Memory B cell (primary cell): Measurements from ENCODE around the gene NT5DC3.

Source experiments
- ATAC-seq: fragments of 150-1000 bp; cut with Tn5 transposase; 2 replicates; pipeline ENCODE4 v1.10.0; 2021; ENCODE audit warnings: low read depth, mild to moderate bottlenecking, moderate library complexity
- DNase-seq, 2 donors: peaks; one replicate each; pipeline ENCODE4 v3.0.0; 2022; ENCODE audit warnings: low spot score in 2 of 2
- H3K27ac Mint-ChIP-seq: one replicate; pipeline ENCODE4 v1.8.0; 2022; ENCODE audit warnings: mild to moderate bottlenecking, moderate library complexity, mixed read lengths
- H3K27me3 Mint-ChIP-seq: one replicate; pipeline ENCODE4 v1.8.0; 2022; ENCODE audit warnings: mixed read lengths
- H3K36me3 Mint-ChIP-seq: one replicate; pipeline ENCODE4 v1.8.0; 2022; ENCODE audit warnings: mild to moderate bottlenecking, mixed read lengths
- H3K4me1 Mint-ChIP-seq: one replicate; pipeline ENCODE4 v1.8.0; 2022; ENCODE audit warnings: mixed read lengths
- H3K4me3 Mint-ChIP-seq: one replicate; pipeline ENCODE4 v1.8.0; 2022; ENCODE audit warnings: mild to moderate bottlenecking, moderate library complexity, mixed read lengths
- H3K9me3 Mint-ChIP-seq: one replicate; pipeline ENCODE4 v1.8.0; 2022; ENCODE audit warnings: mixed read lengths

NT5DC3 gene

DNA sequence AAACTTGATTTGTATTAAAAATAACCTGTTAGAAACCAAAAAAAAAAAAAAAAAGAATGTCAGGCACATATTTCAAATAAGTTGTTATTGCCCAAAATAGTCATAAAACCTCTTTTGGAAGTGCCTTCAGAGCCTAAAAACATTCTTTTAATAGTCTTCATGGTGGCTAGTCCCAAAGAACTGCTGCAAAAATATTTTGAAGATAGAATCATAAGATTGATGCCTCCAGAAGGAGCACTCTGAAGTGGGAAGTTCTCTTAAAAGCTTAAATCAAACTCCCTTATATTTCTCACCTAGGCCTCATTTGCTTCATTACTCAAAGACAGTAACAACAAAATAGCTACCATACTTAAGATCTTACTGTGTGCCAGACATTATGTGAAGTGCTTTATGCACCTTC, 27.2 kb upstream of the NT5DC3 start:
- DNase-seq (no peak), ATAC-seq (no peak)
- no peak overlapping the region for H3K27ac Mint-ChIP-seq
- no peak overlapping the region for H3K4me3 Mint-ChIP-seq
- no peaks in the 10 kb centered on the region for H3K9me3 Mint-ChIP-seq
- no peaks in the 10 kb centered on the region for H3K27me3 Mint-ChIP-seq
- no peaks in the 10 kb centered on the region for H3K36me3 Mint-ChIP-seq
- no peaks in the 10 kb centered on the region for H3K4me1 Mint-ChIP-seq

DNA sequence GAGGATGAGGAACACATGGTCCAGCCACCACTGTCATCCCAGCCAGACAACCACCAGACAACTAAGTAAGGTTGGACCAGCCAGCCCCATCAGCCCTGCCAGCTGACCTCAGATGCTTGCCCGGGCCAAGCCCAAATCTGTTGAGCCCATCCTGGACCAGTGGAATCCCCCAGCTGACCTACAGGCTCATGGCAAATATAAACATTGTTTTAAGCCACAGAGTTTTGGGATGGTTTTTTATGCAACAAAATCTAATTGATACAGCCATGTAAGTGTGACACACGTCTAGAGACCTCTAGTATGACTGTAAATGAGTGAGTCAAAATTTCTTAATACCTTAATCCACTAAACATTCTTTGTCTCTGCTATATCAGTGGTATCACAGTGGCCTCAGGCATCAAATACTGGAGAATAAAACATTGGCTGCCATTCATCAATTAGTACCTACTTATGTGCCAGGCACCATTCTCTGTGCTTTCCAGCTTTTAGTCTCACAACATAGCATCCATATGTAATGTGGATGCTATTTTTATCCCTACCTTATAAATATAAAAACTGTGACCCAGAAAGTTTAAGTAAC, 24.2 kb upstream of the NT5DC3 start:
- no peaks in the 10 kb centered on the region for H3K27me3 Mint-ChIP-seq
- H3K36me3 Mint-ChIP-seq: no peaks in the 10 kb centered on the region
- no peak overlapping the region for H3K4me3 Mint-ChIP-seq
- ATAC-seq: no peak
- no peak overlapping the region for H3K27ac Mint-ChIP-seq
- no peaks in the 10 kb centered on the region for H3K4me1 Mint-ChIP-seq
- no peak for DNase-seq
- H3K9me3 Mint-ChIP-seq: no peaks in the 10 kb centered on the region

DNA sequence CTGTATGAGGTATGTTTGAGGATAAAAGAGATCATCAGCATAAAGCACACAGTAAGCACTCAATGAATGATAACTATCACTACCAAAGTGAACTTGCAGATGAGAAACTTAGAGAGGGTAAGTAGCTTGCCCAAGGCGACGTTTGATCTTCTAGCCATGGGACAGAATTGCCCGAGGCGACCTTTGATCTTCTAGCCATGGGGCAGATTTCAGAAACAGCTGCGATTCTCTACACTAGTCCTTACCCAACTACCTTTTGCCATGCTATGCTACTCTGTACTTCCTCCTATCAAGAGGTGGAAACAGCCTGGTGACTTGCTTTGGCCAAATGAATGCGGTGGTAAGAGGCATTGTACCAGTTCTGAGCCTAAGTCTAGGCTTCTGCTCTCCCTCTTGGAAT, 23.7 kb upstream of the NT5DC3 start:
- Mint-ChIP-seq H3K4me3 (no peak overlapping the region), H3K9me3 (no peaks in the 10 kb centered on the region), H3K4me1 (no peaks in the 10 kb centered on the region), H3K36me3 (peaks cover 2% of the 10 kb centered on the region), H3K27me3 (no peaks in the 10 kb centered on the region), H3K27ac (no peak overlapping the region)
- ATAC-seq: no peak
- no peak for DNase-seq

DNA sequence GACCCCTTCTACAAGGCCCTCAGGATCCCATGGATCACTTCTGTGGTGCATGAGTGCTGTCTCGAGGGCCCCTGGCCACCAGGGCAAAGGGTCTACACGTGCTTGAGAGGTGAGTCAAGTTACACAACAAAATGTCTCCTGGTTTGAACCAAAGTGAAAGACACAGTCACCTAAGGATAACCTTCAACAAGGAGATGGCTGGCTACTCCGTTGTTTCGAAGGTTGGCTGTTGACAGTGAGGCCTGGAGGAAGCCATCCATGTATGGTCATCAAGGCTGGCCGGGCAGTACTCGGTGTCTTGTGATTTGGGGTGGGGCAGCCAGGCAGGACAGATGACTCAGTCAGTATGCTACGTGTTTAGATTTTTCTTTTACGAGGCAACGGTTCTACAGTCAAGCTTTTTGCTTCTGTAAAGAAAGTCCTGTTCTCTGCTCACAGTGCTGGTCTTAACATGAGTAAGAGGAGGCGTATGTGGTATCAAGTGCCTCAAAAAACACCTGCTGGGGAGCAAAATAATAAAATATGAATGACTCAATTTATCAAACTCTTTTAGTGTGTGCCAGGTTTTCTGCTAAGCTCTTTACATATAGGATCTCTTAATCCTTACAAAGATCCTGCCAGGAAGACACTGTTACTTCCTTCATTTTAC, 18.0 kb upstream of the NT5DC3 start:
- no peaks in the 10 kb centered on the region for H3K4me1 Mint-ChIP-seq

DNA sequence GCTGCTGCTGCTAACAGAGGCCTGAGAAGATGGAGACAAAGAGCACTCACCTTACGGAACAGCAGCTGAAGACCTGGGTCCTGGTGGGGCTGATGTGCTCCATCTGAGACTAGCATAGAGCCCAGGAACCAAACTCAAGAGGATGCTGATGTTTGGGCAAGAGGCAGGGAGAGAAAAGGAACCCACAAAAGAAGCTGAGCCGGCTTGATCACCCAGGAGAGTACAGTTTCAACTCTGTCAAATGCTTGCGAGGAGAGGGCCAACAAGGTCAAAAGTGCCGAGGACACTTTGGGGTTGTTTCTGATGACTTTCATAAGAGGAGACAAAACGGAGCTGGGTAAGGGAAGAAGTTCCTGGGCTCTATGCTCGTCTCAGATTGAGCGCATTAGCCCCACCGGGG, 17.3 kb upstream of the NT5DC3 start:
- no peaks in the 10 kb centered on the region for H3K9me3 Mint-ChIP-seq
- H3K36me3 Mint-ChIP-seq: peaks cover 8% of the 10 kb centered on the region
- H3K4me3 Mint-ChIP-seq: no peak overlapping the region
- H3K4me1 Mint-ChIP-seq: no peaks in the 10 kb centered on the region
- no peaks in the 10 kb centered on the region for H3K27me3 Mint-ChIP-seq
- H3K27ac Mint-ChIP-seq: no peak overlapping the region
- DNase-seq (no peak), ATAC-seq (no peak)

More for the DNA sequence above, 18.0 kb upstream of the NT5DC3 start:
- Mint-ChIP-seq H3K27ac (no peak overlapping the region), H3K27me3 (no peaks in the 10 kb centered on the region), H3K36me3 (peaks cover 8% of the 10 kb centered on the region), H3K9me3 (no peaks in the 10 kb centered on the region), H3K4me3 (no peak overlapping the region)
- no peak for ATAC-seq
- no peak for DNase-seq

DNA sequence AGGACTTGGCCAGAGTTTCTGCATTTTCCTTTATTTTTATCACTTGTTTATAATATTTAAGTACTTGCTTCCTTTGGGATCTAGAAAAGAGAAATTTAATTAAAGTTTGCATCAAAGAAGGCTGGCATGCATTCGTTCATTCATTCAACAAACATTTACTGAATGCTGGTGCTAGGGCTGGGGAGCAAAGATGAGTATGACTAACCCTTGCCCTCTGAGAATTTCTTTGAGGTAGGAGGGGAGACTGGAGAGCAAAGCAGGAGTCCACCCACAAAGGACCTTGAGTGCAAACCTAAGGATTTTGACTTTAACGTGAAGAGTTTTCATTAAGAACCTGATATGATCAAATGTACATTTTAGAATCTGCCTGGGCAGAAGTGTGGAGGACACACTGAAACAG, 16.1 kb upstream of the NT5DC3 start:
- no peak for ATAC-seq
- Mint-ChIP-seq H3K36me3 (peaks cover 8% of the 10 kb centered on the region), H3K9me3 (no peaks in the 10 kb centered on the region), H3K4me1 (no peaks in the 10 kb centered on the region), H3K27ac (no peak overlapping the region), H3K27me3 (peaks cover 2% of the 10 kb centered on the region), H3K4me3 (no peak overlapping the region)
- DNase-seq: no peak

DNA sequence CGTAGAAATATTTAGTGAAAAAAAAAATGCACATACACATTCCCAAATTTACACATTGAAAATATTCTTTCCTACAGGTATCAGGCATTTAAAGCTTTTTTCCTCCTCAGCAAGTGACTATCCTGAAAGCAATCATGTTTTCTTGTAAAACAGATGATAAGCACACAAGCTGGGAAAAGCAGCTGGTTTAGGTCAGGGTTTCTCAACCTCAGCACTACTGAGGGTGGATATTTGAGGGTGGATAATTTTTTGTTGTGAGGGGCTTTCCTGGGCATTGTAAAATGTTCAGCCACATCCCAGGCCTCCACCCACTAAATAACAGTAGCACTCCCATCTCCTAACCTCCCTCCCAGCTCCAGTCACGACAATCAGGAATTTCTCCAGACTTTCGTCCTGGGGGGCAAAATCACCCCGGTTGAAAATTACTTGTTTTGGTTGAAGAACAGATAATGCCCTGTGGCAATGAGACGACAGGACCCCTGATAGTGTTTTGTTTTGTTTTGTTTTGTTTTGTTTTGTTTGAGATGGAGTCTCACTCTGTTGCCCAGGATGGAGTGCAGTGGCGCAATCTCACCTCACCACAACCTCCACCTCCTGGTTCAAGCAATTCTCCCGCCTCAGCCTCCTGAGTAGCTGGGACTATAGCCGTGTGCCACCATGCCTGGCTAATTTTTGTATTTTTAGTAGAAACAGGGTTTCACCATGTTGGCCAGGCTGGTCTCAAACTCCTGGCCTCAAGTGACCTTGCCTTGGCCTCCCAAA, 15.0 kb upstream of the NT5DC3 start:
- Mint-ChIP-seq H3K27ac (no peak overlapping the region), H3K4me3 (no peak overlapping the region), H3K36me3 (peaks cover 8% of the 10 kb centered on the region), H3K4me1 (no peaks in the 10 kb centered on the region), H3K9me3 (no peaks in the 10 kb centered on the region), H3K27me3 (peaks cover 2% of the 10 kb centered on the region)
- ATAC-seq: no peak
- no peak for DNase-seq

DNA sequence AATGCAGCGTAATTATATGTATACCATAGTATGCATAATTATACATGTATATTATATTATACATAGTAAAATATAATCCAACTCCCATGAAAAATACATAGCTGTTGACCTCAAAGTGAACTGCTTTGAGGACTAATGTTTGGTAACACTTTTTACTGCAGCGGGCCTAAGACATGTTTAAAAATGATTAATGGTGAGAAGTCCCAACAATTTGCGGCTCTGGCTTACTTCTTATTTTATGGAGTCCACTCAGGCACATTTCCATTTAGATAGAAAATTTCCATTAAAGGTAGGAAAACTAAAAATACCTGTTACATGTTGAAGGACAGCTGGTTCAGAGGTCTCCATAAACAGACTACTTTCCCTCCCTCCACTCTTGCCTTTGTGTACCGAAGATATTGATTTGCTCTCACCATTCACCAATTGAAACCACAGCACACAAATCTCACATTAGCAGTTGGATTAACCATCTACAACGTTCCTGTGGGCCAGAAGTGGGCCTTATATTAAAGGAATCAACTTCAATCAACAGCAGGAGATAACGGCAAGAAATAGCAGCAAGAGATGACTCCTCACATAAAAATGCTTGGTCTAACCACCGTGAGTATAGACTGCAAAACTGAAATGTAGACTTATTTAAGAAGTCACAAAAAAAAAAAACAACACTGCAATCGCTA, 14.1 kb upstream of the NT5DC3 start:
- no peak for ATAC-seq

DNA sequence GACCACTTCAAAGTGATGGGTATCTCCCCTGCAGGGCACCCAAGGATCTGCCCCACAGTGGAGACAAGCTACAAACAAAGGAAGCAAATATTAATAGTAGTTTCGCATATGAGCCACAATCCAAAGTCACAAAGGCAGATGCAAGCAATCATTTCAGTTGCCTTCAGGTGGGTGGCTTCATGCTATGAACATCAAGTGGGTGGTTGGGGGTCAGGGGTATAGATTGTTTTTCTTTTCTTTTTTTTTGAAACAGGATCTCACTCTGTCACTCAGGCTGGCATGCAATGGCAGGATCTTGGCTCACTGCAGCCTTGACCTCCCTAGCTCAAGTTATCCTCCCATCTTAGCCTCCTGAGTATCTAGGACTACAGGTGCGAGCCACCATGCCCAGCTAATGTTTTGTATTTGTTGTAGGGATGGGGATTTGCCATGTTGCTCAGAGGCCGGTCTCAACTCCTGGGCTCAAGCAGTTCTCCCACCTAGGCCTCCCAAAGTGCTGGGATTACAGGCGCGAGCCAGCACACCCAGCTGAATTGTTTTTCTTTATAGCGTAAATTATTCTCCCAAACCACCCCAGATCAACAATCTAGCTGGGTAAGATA, 13.4 kb upstream of the NT5DC3 start:
- Mint-ChIP-seq H3K27ac (no peak overlapping the region), H3K9me3 (no peaks in the 10 kb centered on the region), H3K4me3 (no peak overlapping the region), H3K27me3 (peaks cover 2% of the 10 kb centered on the region), H3K36me3 (peaks cover 7% of the 10 kb centered on the region), H3K4me1 (no peaks in the 10 kb centered on the region)
- no peak for ATAC-seq
- DNase-seq: no peak

More for the DNA sequence above, 14.1 kb upstream of the NT5DC3 start:
- H3K36me3 Mint-ChIP-seq: peaks cover 8% of the 10 kb centered on the region
- H3K27me3 Mint-ChIP-seq: peaks cover 2% of the 10 kb centered on the region
- no peak for DNase-seq
- no peaks in the 10 kb centered on the region for H3K4me1 Mint-ChIP-seq
- H3K27ac Mint-ChIP-seq: no peak overlapping the region
- H3K4me3 Mint-ChIP-seq: no peak overlapping the region
- H3K9me3 Mint-ChIP-seq: no peaks in the 10 kb centered on the region

DNA sequence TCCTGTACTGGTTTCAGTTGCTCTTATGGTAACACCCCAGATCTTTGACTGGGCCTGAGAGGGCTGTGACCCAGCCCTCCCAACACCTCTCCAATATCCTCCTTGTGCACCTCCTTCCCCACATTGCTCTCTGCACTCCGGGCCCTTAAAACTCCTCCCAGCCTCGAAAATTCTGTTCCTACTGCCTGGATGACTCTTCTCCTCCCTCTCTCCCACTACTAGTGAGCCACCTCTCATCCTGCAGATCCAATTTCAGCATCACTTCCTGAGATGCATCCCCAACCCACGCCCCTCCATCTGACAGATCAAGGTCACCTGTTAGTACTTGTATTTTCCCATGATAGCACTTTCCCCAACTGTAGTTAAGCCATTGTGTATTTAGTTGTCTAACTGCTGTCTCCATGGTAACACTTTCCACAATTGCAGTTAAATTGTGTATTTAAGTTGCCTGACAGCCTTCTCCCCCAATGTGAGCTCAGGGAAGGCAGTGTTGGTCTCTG, 11.5 kb upstream of the NT5DC3 start:
- Mint-ChIP-seq H3K4me3 (no peak overlapping the region), H3K36me3 (peaks cover 4% of the 10 kb centered on the region), H3K4me1 (no peaks in the 10 kb centered on the region), H3K9me3 (no peaks in the 10 kb centered on the region), H3K27me3 (peaks cover 2% of the 10 kb centered on the region), H3K27ac (no peak overlapping the region)
- DNase-seq (no peak), ATAC-seq (no peak)

DNA sequence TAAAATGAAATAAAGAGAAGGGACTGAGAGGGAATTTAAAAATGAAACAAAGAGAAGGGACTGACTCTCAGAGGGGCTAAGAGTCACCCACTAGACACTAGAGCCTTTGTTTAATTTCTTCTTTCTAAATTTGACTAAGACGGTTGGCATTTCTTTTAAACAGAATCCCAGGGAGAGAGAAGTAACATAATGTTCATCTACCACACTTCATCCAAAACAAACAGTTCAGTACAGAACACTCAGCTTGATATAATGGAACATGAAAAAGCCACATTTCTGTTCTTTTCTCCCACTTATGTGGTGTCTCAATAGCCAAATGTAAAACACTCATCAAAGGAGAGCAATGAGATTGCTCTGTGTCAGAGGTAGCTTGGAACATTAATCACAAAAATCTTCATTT, 10.1 kb upstream of the NT5DC3 start:
- Mint-ChIP-seq H3K36me3 (no peaks in the 10 kb centered on the region), H3K27ac (no peak overlapping the region), H3K27me3 (peaks cover 2% of the 10 kb centered on the region), H3K9me3 (no peaks in the 10 kb centered on the region), H3K4me3 (no peak overlapping the region), H3K4me1 (no peaks in the 10 kb centered on the region)
- ATAC-seq (no peak), DNase-seq (no peak)

DNA sequence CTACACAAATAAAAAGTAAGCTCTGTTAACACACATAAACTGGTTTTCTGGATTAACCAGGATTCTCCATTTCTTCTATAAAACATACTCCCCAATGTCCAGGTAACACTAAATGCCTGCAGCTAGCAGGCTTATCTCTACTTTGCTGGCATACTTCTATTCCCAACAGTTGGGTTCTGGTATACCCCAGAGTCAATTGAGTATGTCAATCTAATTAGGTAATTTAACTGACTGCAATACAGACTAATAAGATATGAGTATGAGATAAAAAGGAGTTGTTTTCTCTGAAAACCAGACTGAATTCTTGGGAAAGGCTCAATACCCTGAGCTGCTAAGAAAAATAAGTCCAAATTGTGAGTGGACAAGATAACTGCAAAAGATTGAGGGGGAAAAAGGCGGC, 9.4 kb upstream of the NT5DC3 start:
- ATAC-seq (no peak), DNase-seq (no peak)
- Mint-ChIP-seq H3K4me1 (no peaks in the 10 kb centered on the region), H3K4me3 (no peak overlapping the region), H3K27me3 (peaks cover 2% of the 10 kb centered on the region), H3K36me3 (no peaks in the 10 kb centered on the region), H3K27ac (no peak overlapping the region), H3K9me3 (no peaks in the 10 kb centered on the region)

DNA sequence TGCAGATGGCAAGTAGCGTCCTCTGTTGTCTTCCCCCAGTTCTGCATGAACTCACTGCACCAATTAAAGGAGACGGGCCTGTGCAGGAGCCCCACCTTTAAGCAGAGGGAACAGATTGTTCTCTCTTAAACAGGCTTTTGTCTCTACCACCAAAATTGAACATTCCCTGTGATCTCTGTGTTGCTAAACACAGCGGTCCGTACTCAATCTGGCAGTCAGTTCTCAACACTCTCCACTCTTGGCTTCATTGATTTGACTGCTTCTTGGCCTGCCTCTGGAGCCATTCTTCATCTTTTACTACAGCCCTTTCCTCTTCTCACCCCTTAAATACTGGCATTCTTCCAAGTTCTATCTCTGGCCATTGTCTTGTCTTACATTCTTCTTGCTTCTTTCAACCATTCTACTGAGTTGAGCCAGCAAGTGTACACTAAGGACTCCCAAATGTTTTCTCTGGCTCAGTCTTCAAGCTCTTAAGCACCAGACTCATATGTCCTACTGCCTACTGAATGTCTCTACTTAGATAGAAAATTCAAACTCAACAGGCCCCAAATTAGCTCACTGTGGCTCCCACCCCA, 8.0 kb upstream of the NT5DC3 start:
- no peak overlapping the region for H3K27ac Mint-ChIP-seq
- H3K4me1 Mint-ChIP-seq: no peaks in the 10 kb centered on the region
- H3K27me3 Mint-ChIP-seq: peaks cover 2% of the 10 kb centered on the region
- no peak overlapping the region for H3K4me3 Mint-ChIP-seq
- ATAC-seq: no peak
- no peak for DNase-seq
- no peaks in the 10 kb centered on the region for H3K9me3 Mint-ChIP-seq
- no peaks in the 10 kb centered on the region for H3K36me3 Mint-ChIP-seq
